Gastroesophageal sphincter (tissue), 3 donors: ENCODE measurements around the gene CACFD1.

Experiments
- CTCF ChIP-seq, 4 experiments: fragments of 200-600 bp in 2 of 4; fragments of 450-650 bp in 2 of 4; sonication (generic) in 1 of 4; IDR thresholded peaks; one replicate each; pipeline ENCODE4 v1.5.1; 2017 to 2019; ENCODE audit warnings: antibody characterized with exemption in 4 of 4, mild to moderate bottlenecking in 2 of 4, moderate library complexity in 2 of 4
- POLR2A ChIP-seq, 2 donors: fragments of 450-650 bp; IDR thresholded peaks; one replicate each; pipeline ENCODE4 v1.6.1; 2017; ENCODE audit warnings: antibody characterized with exemption in 2 of 2, mild to moderate bottlenecking in 2 of 2, moderate library complexity in 1 of 2

GRCh38 chr9:133489253-133490190 is 29.7 kb downstream of the CACFD1 start:
- no peak for TF ChIP-seq CTCF (IDR thresholded peaks at IDR 0.05)
- no peak for TF ChIP-seq POLR2A (IDR thresholded peaks at IDR 0.05)
